PC-3 (cell line): ENCODE data around the gene IGHMBP2. TPM values are rescaled to one million over a fixed set of nuclear protein-coding genes. Genes with fewer than 3 reads are reported as not detected.
"Not testable (repeated sequence)": the region's sequence is repeated elsewhere in the genome, so short reads cannot be mapped to it uniquely, and the experiment has no call there.

ENCODE experiments used
- ATAC-seq: fragments of 200-7000 bp; cut with Tn5 transposase; 2 replicates; pipeline ENCODE4 v1.9.1; 2020; ENCODE audit warnings: mild to moderate bottlenecking, moderate library complexity
- BruUV-seq: library from RNA; stranded (reverse); fragments of 400-500 nt; replicated peaks from 2 replicates; lab custom pipeline; 2021; lab: Mats Ljungman, UMichigan
- CTCF ChIA-PET: fragments of 300-600 bp; sonication (Branson Sonifier 250); formaldehyde crosslinking; loops from one replicate; lab custom pipeline; 2022; ENCODE audit warnings: antibody characterized with exemption; lab: Charles Lee
- POLR2A ChIA-PET: fragments of 300-600 bp; sonication (Branson Sonifier 250); formaldehyde crosslinking; loops from one replicate; lab custom pipeline; 2022; ENCODE audit warnings: antibody characterized with exemption; ENCODE audit not compliant: unreplicated experiment; lab: Charles Lee
- DNase-seq: peaks from one replicate; pipeline ENCODE4 v3.0.0-alpha.2; 2015
- H2AFZ ChIP-seq: fragments of 300-600 bp; sonication (generic); 2 replicates; pipeline ENCODE4 v1.6.0; 2016; ENCODE audit warnings: antibody characterized with exemption, low read length
- H3F3A ChIP-seq: fragments of 300-600 bp; sonication (generic); one replicate; pipeline ENCODE4 v1.6.0; 2017; ENCODE audit warnings: antibody characterized with exemption, low read length, control low read depth, mild to moderate bottlenecking; ENCODE audit not compliant: unreplicated experiment
- H3K27ac ChIP-seq: fragments of 300-600 bp; sonication (generic); 2 replicates; pipeline ENCODE4 v1.5.1; 2016; ENCODE audit warnings: mild to moderate bottlenecking, low read length
- H3K27me3 ChIP-seq: fragments of 300-600 bp; sonication (generic); 2 replicates; pipeline ENCODE4 v1.6.1; 2016; ENCODE audit warnings: low read length, mixed read lengths
- H3K36me3 ChIP-seq: fragments of 300-600 bp; sonication (generic); 2 replicates; pipeline ENCODE4 v1.6.1; 2016; ENCODE audit warnings: low read depth, mixed run types, low read length, mixed read lengths
- H3K4me1 ChIP-seq: fragments of 300-600 bp; sonication (generic); 2 replicates; pipeline ENCODE4 v1.5.1; 2016; ENCODE audit warnings: low read length; ENCODE audit not compliant: insufficient read depth
- H3K4me2 ChIP-seq: fragments of 300-600 bp; sonication (generic); 2 replicates; pipeline ENCODE4 v1.6.0; 2016; ENCODE audit warnings: low read length
- H3K4me3 ChIP-seq: fragments of 300-600 bp; sonication (generic); 2 replicates; pipeline ENCODE4 v1.5.1; 2016; ENCODE audit warnings: mild to moderate bottlenecking, low read length, mixed read lengths
- H3K79me2 ChIP-seq: fragments of 300-600 bp; sonication (generic); 2 replicates; pipeline ENCODE4 v1.6.1; 2017; ENCODE audit warnings: low read length, mixed read lengths
- H3K9ac ChIP-seq: fragments of 300-600 bp; sonication (generic); 2 replicates; pipeline ENCODE4 v1.6.0; 2016; ENCODE audit warnings: mild to moderate bottlenecking, low read length
- H3K9me2 ChIP-seq: fragments of 300-600 bp; sonication (generic); replicated peaks from 2 replicates; pipeline ENCODE4 v1.6.1; 2016; ENCODE audit warnings: mixed run types, low read length, mixed read lengths
- H3K9me3 ChIP-seq: fragments of 300-600 bp; sonication (generic); 2 replicates; pipeline ENCODE4 v1.6.1; 2016; ENCODE audit warnings: low read length, mixed read lengths
- H4K20me1 ChIP-seq: fragments of 300-600 bp; sonication (generic); 2 replicates; pipeline ENCODE4 v1.6.1; 2016; ENCODE audit warnings: low read length, mixed read lengths
- CTCF ChIP-seq: fragments of 300-600 bp; sonication (generic); conservative IDR thresholded peaks from 2 replicates; pipeline ENCODE4 v1.5.1; 2017; ENCODE audit warnings: antibody characterized with exemption, low read depth, mild to moderate bottlenecking, low read length
- EZH2 ChIP-seq: fragments of 300-600 bp; sonication (generic); IDR thresholded peaks from one replicate; pipeline ENCODE4 v1.6.1; 2017; ENCODE audit warnings: antibody characterized with exemption, mild to moderate bottlenecking, low read length; ENCODE audit not compliant: unreplicated experiment
- EZH2phosphoT487 ChIP-seq: fragments of 300-600 bp; sonication (generic); IDR thresholded peaks from 2 replicates; pipeline ENCODE4 v1.6.1; 2018; ENCODE audit warnings: mild to moderate bottlenecking, antibody characterized with exemption, low read length, borderline replicate concordance
- intact Hi-C: fragments of 100-400 bp; cut with micrococcal nuclease; formaldehyde crosslinking; loops from 2 replicates; pipeline ENCODE4 v1.9.0; 2023
- total RNA-seq: library from RNA; depleted of rRNA; stranded (reverse); fragments of >200 nt; gene quantifications from 2 replicates; pipeline ENCODE4 v1.2.3, GENCODE V29; 2014

Gene IGHMBP2
- total RNA-seq, 1 experiment from 2014 or later, result 20.5 TPM

DNA sequence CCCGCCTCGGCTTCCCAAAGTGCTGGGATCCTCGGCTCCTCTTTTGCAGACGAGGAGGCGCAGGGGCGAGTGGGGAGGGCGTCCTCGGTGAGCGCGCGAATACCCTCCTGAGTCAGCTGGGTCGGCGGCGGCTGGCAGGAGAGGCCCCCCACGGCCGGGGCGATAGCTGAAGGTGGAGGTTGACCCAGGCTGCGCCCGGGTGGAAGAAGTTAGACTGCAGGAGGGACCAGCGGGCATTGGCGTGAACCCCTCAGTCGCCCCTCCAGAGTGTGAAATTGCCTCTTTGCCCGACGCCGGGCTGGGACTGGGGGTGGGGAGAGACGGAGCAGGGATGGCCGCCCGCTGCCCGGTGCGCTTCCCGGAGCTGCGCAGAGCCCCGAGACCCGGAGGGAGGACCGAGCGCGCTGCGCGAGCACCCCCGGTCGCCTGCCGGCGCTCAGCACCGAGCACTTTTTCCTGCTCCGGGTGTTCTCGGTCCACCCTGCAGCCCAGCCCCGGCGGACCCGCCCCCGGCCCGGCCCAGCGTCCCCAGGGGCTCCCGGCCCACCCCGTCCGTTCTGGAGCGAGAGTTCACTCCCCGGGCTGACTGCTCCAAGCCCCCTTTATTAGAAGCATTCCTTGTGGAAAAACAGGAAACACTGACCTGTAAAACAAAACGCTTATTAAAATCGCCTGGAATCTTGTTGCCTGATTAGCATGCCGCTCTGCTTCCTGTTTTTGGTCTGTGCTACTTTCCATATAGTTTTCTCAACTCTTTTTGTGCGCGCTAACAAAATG is 48.3 kb upstream of the IGHMBP2 start:
- BruUV-seq, result no TSS peak
- peak overlapping the region; percentile 63 for H3K4me3 ChIP-seq
- ATAC-seq (no peak; the same call in 1 of the 2 replicates), DNase-seq (no peak)
- no peak overlapping the region for H3K27ac ChIP-seq
- POLR2A ChIA-PET, result no interaction called here
- no peaks in the 10 kb centered on the region for H3F3A ChIP-seq
- peaks cover 18% of the 10 kb centered on the region for H3K4me1 ChIP-seq
- no peaks in the 10 kb centered on the region for H4K20me1 ChIP-seq
- H3K36me3 ChIP-seq, result no peaks in the 10 kb centered on the region
- peak overlapping the region; percentile 84 for H2AFZ ChIP-seq
- no peaks in the 10 kb centered on the region for H3K9me2 ChIP-seq
- intact Hi-C loops, result no loop called here
- no peak overlapping the region for H3K9ac ChIP-seq
- H3K4me2 ChIP-seq, result peak overlapping the region; percentile 79
- TF ChIP-seq EZH2 (no peak), CTCF (no peak), EZH2phosphoT487 (no peak)
- CTCF ChIA-PET, result no interaction called here
- H3K79me2 ChIP-seq, result no peaks in the 10 kb centered on the region
- no peaks in the 10 kb centered on the region for H3K9me3 ChIP-seq
- H3K27me3 ChIP-seq, result no peaks in the 10 kb centered on the region

- intact Hi-C loops, H3K4me2 ChIP-seq, H3K9me3 ChIP-seq, BruUV-seq, H3K36me3 ChIP-seq, H3K9ac ChIP-seq, H3K79me2 ChIP-seq, CTCF ChIA-PET, POLR2A ChIA-PET, H3K27me3 ChIP-seq, H3K4me3 ChIP-seq, H3F3A ChIP-seq, H2AFZ ChIP-seq, H3K9me2 ChIP-seq, H4K20me1 ChIP-seq, DNase-seq, ATAC-seq: not testable (repeated sequence)
- Histone ChIP-seq H3K4me1 (peaks cover 18% of the 10 kb centered on the region), H3K27ac (peak overlapping the region; percentile 49; the same call in 1 of the 2 replicates)
Measured at GRCh38 chr11:68856425-68857030, 47.2 kb upstream of the IGHMBP2 start.

DNA sequence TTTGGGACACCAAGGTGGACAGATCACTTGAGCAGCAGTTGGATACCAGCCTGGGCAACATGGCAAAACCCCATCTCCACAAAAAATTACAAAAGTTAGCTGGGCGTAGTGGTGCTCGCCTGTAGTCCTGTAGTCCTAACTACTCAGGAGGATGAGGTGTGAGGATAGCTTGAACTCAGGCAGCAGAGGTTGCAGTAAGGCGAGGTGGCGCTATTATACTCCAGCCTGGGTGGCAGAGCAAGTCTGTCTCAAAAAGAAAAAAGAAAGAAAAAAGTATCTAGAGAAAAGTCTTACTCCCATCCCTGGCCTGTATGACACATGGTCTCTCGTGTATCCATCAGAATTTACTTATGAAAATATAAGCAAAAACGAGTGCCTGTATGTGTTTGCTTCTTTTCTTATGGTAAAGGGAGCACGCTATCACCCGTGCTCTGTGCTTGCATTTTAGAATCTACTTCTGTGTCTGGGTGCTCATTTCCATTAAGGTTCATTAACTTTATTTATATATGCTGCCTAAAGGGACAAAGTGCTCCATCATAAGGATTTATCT is 46.6 kb upstream of the IGHMBP2 start:
- CTCF ChIA-PET, result no interaction called here
- Histone ChIP-seq H3K27me3 (no peaks in the 10 kb centered on the region), H4K20me1 (no peaks in the 10 kb centered on the region), H2AFZ (no peak overlapping the region), H3K9me3 (no peaks in the 10 kb centered on the region), H3K27ac (peak overlapping the region; percentile 49), H3K36me3 (no peaks in the 10 kb centered on the region), H3K9ac (no peak overlapping the region), H3K4me3 (no peak overlapping the region), H3K4me1 (peaks cover 18% of the 10 kb centered on the region), H3F3A (no peaks in the 10 kb centered on the region), H3K9me2 (no peaks in the 10 kb centered on the region), H3K4me2 (peak overlapping the region; percentile 45), H3K79me2 (no peaks in the 10 kb centered on the region)
- BruUV-seq, result no TSS peak
- TF ChIP-seq EZH2, result no peak
- no peak for TF ChIP-seq EZH2phosphoT487
- TF ChIP-seq CTCF, result peak; percentile 40; the same call in 1 of the 2 replicates
- POLR2A ChIA-PET, result no interaction called here
- ATAC-seq (peak; percentile 36), DNase-seq (peak; percentile 22)
- intact Hi-C loops, result no loop called here
